IPS-15b (cell line): ENCODE results near the gene HNF4A.

Experiments used
- H3K27me3 ChIP-seq: one replicate; pipeline ENCODE4 v1.6.1; 2013; ENCODE audit warnings: low read length; ENCODE audit not compliant: control insufficient read depth, insufficient read depth
- H3K36me3 ChIP-seq: one replicate; pipeline ENCODE4 v1.6.1; 2013; ENCODE audit warnings: low read length; ENCODE audit not compliant: control insufficient read depth, insufficient read depth
- H3K4me1 ChIP-seq: one replicate; pipeline ENCODE4 v1.6.1; 2013; ENCODE audit warnings: mild to moderate bottlenecking, low read length; ENCODE audit not compliant: control insufficient read depth, insufficient read depth
- H3K4me3 ChIP-seq: one replicate; pipeline ENCODE4 v1.5.1; 2013; ENCODE audit warnings: low read depth, low read length
- H3K9ac ChIP-seq: one replicate; pipeline ENCODE4 v1.6.1; 2013; ENCODE audit warnings: low read depth, mild to moderate bottlenecking, low read length
- H3K9me3 ChIP-seq: one replicate; pipeline ENCODE4 v1.6.1; 2013; ENCODE audit warnings: mild to moderate bottlenecking, low read length; ENCODE audit not compliant: control insufficient read depth, insufficient read depth

Gene HNF4A

GRCh38 chr20:44449864-44450263, 94.4 kb downstream of the HNF4A start:
- no peak overlapping the region for H3K9ac ChIP-seq
- no peak overlapping the region for H3K4me3 ChIP-seq
- no peaks in the 10 kb centered on the region for H3K27me3 ChIP-seq
- H3K9me3 ChIP-seq = no peaks in the 10 kb centered on the region
- no peaks in the 10 kb centered on the region for H3K36me3 ChIP-seq
- no peaks in the 10 kb centered on the region for H3K4me1 ChIP-seq

GRCh38 chr20:44450281-44450889, 94.9 kb downstream of the HNF4A start:
- H3K4me3 ChIP-seq = no peak overlapping the region
- H3K4me1 ChIP-seq = no peaks in the 10 kb centered on the region
- H3K36me3 ChIP-seq = no peaks in the 10 kb centered on the region
- no peaks in the 10 kb centered on the region for H3K27me3 ChIP-seq
- no peaks in the 10 kb centered on the region for H3K9me3 ChIP-seq
- no peak overlapping the region for H3K9ac ChIP-seq

GRCh38 chr20:44450903-44451450, 95.5 kb downstream of the HNF4A start:
- Histone ChIP-seq H3K9me3 (no peaks in the 10 kb centered on the region), H3K9ac (no peak overlapping the region), H3K4me3 (no peak overlapping the region), H3K4me1 (no peaks in the 10 kb centered on the region), H3K27me3 (no peaks in the 10 kb centered on the region), H3K36me3 (no peaks in the 10 kb centered on the region)

- no peaks in the 10 kb centered on the region for H3K36me3 ChIP-seq
- H3K9me3 ChIP-seq = no peaks in the 10 kb centered on the region
- no peaks in the 10 kb centered on the region for H3K4me1 ChIP-seq
- no peak overlapping the region for H3K4me3 ChIP-seq
- H3K9ac ChIP-seq = no peak overlapping the region
- no peaks in the 10 kb centered on the region for H3K27me3 ChIP-seq
These were observed 98.9 kb downstream of the HNF4A start for GRCh38 chr20:44454306-44454963.

- Histone ChIP-seq H3K36me3 (no peaks in the 10 kb centered on the region), H3K9me3 (no peaks in the 10 kb centered on the region), H3K4me1 (no peaks in the 10 kb centered on the region), H3K27me3 (no peaks in the 10 kb centered on the region), H3K9ac (no peak overlapping the region), H3K4me3 (no peak overlapping the region)
These were observed 99.6 kb downstream of the HNF4A start for GRCh38 chr20:44455126-44455525.

GRCh38 chr20:44456611-44457010, 101.1 kb downstream of the HNF4A start:
- Histone ChIP-seq H3K36me3 (no peaks in the 10 kb centered on the region), H3K27me3 (no peaks in the 10 kb centered on the region), H3K9ac (no peak overlapping the region), H3K9me3 (no peaks in the 10 kb centered on the region), H3K4me1 (no peaks in the 10 kb centered on the region), H3K4me3 (no peak overlapping the region)

- no peaks in the 10 kb centered on the region for H3K9me3 ChIP-seq
- no peak overlapping the region for H3K9ac ChIP-seq
- H3K27me3 ChIP-seq = no peaks in the 10 kb centered on the region
- H3K4me3 ChIP-seq = no peak overlapping the region
- H3K4me1 ChIP-seq = no peaks in the 10 kb centered on the region
- no peaks in the 10 kb centered on the region for H3K36me3 ChIP-seq
These were observed 101.5 kb downstream of the HNF4A start for GRCh38 chr20:44457016-44457415.

GRCh38 chr20:44459271-44459670, 103.8 kb downstream of the HNF4A start:
- Histone ChIP-seq H3K4me3 (no peak overlapping the region), H3K9ac (no peak overlapping the region), H3K36me3 (no peaks in the 10 kb centered on the region), H3K9me3 (no peaks in the 10 kb centered on the region), H3K4me1 (no peaks in the 10 kb centered on the region), H3K27me3 (no peaks in the 10 kb centered on the region)

- Histone ChIP-seq H3K9me3 (no peaks in the 10 kb centered on the region), H3K9ac (no peak overlapping the region), H3K4me1 (no peaks in the 10 kb centered on the region), H3K36me3 (no peaks in the 10 kb centered on the region), H3K4me3 (no peak overlapping the region), H3K27me3 (no peaks in the 10 kb centered on the region)
These were observed 105.3 kb downstream of the HNF4A start for GRCh38 chr20:44460795-44461141.

GRCh38 chr20:44461142-44461802, 105.8 kb downstream of the HNF4A start:
- Histone ChIP-seq H3K27me3 (no peaks in the 10 kb centered on the region), H3K9ac (no peak overlapping the region)

GRCh38 chr20:44461803-44462174, 106.3 kb downstream of the HNF4A start:
- Histone ChIP-seq H3K4me1 (no peaks in the 10 kb centered on the region), H3K4me3 (no peak overlapping the region), H3K27me3 (no peaks in the 10 kb centered on the region), H3K36me3 (no peaks in the 10 kb centered on the region), H3K9me3 (no peaks in the 10 kb centered on the region), H3K9ac (no peak overlapping the region)

More at GRCh38 chr20:44461142-44461802, 105.8 kb downstream of the HNF4A start:
- H3K36me3 ChIP-seq = no peaks in the 10 kb centered on the region
- no peaks in the 10 kb centered on the region for H3K9me3 ChIP-seq
- H3K4me3 ChIP-seq = no peak overlapping the region
- no peaks in the 10 kb centered on the region for H3K4me1 ChIP-seq

GRCh38 chr20:44463466-44463865, 108.0 kb downstream of the HNF4A start:
- Histone ChIP-seq H3K9ac (no peak overlapping the region), H3K27me3 (no peaks in the 10 kb centered on the region), H3K4me3 (no peak overlapping the region), H3K36me3 (no peaks in the 10 kb centered on the region), H3K9me3 (no peaks in the 10 kb centered on the region), H3K4me1 (peaks cover 3% of the 10 kb centered on the region)
